H1 (cell line): ENCODE results near the gene VPS37D. TPM values are rescaled to one million over a fixed set of nuclear protein-coding genes. Genes with fewer than 3 reads are reported as not detected.

Experiments
- BRCA1 ChIP-seq: IDR thresholded peaks from 2 replicates; pipeline ENCODE4 v1.6.1; 2012; ENCODE audit warnings: low read depth, low read length, improper control_type of control experiment
- CTCF ChIP-seq, 3 experiments: IDR thresholded peaks; 1 replicate in 2 of 3; 2 replicates in 1 of 3; pipeline versions ENCODE4 v1.5.1 to v1.6.1; 2011; ENCODE audit warnings: low read length in 3 of 3, mild to moderate bottlenecking in 3 of 3, inconsistent platforms in 2 of 3, low read depth in 1 of 3, moderate library complexity in 1 of 3; ENCODE audit not compliant: insufficient read depth in 1 of 3; ENCODE audit errors: control extremely low read depth in 1 of 3
- GTF2F1 ChIP-seq: IDR thresholded peaks from 2 replicates; pipeline ENCODE4 v1.6.1; 2012; ENCODE audit warnings: low read depth, low read length, improper control_type of control experiment, borderline replicate concordance
- MAX ChIP-seq: IDR thresholded peaks from 2 replicates; pipeline ENCODE4 v1.6.1; 2012; ENCODE audit warnings: inconsistent platforms
- SIRT6 ChIP-seq: IDR thresholded peaks from one replicate; pipeline ENCODE4 v1.7.1; 2012; ENCODE audit warnings: low read length, inconsistent platforms
- SP2 ChIP-seq: IDR thresholded peaks from 2 replicates; pipeline ENCODE4 v1.6.1; 2012; ENCODE audit warnings: mild to moderate bottlenecking, low read length, inconsistent platforms
- USF2 ChIP-seq: IDR thresholded peaks from 2 replicates; pipeline ENCODE4 v1.6.1; 2011; ENCODE audit warnings: low read length, improper control_type of control experiment
- YY1 ChIP-seq: IDR thresholded peaks from 2 replicates; pipeline ENCODE4 v1.6.1; 2011; ENCODE audit warnings: low read depth, mild to moderate bottlenecking, low read length
- polyA plus RNA-seq, 7 experiments: library from polyadenylated mRNA; depleted of rRNA in 3 of 7; stranded (reverse) in 5 of 7; unstranded in 2 of 7; fragments of >200 nt in 5 of 7; fragments of 200-250 nt in 2 of 7; gene quantifications; 1 replicate in 5 of 7; 2 replicates in 1 of 7; 4 replicates in 1 of 7; pipeline versions ENCODE4 v1.2.1 to v1.2.3, GENCODE V29; 2011 to 2013; ENCODE audit warnings: missing spikeins in 2 of 7, mixed read lengths in 2 of 7
- total RNA-seq: library from RNA; stranded (reverse); fragmentation: NEBNext Ultra II Directional; extraction: Animal tissue kit (Norgen Biotek cat#: 25700); gene quantifications from 2 replicates; pipeline ENCODE4 v1.2.1, GENCODE V29; 2021

Gene VPS37D
- total and polyA plus RNA-seq, 2 of the 8 experiments (the other 6 are each of a cell fraction or from before 2014, with no cell fraction given) = 3.4 to 5.0 TPM

- no peak for TF ChIP-seq USF2
- no peak for TF ChIP-seq CTCF (IDR thresholded peaks at IDR 0.05; ENCODE audit: control extremely low read depth in 1 of 3, insufficient read depth in 1 of 3, low read depth in 1 of 3, low read length in 3 of 3)
- TF ChIP-seq SIRT6 = no peak
- TF ChIP-seq GTF2F1 = no peak
- no peak for TF ChIP-seq MAX
- no peak for TF ChIP-seq SP2
- no peak for TF ChIP-seq YY1
- no peak for TF ChIP-seq BRCA1
These were observed 33.0 kb downstream of the VPS37D start (continued) for GRCh38 chr7:73700581-73701134.
